Limb (tissue), 2 donors: ENCODE data around the gene RHO.
A peak's percentile ranks its signal among the peaks of the same experiment; 100 is the strongest.
"Not testable (repeated sequence)": the region's sequence is repeated elsewhere in the genome, so short reads cannot be mapped to it uniquely, and the experiment has no call there.

Experiments
- DNase-seq, 2 donors: peaks; one replicate each; pipeline ENCODE4 v3.0.0-alpha.2; 2016; ENCODE audit errors: extremely low spot score in 2 of 2

The RHO gene

DNA sequence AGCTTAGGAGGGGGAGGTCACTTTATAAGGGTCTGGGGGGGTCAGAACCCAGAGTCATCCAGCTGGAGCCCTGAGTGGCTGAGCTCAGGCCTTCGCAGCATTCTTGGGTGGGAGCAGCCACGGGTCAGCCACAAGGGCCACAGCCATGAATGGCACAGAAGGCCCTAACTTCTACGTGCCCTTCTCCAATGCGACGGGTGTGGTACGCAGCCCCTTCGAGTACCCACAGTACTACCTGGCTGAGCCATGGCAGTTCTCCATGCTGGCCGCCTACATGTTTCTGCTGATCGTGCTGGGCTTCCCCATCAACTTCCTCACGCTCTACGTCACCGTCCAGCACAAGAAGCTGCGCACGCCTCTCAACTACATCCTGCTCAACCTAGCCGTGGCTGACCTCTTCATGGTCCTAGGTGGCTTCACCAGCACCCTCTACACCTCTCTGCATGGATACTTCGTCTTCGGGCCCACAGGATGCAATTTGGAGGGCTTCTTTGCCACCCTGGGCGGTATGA is at the start of gene RHO:
Gene RHO, plus strand, starts transcription at position 51 of the 512 bp plus-strand sequence. Its CDS starts 95 bp downstream, at position 146.
- DNase-seq = no peak

DNA sequence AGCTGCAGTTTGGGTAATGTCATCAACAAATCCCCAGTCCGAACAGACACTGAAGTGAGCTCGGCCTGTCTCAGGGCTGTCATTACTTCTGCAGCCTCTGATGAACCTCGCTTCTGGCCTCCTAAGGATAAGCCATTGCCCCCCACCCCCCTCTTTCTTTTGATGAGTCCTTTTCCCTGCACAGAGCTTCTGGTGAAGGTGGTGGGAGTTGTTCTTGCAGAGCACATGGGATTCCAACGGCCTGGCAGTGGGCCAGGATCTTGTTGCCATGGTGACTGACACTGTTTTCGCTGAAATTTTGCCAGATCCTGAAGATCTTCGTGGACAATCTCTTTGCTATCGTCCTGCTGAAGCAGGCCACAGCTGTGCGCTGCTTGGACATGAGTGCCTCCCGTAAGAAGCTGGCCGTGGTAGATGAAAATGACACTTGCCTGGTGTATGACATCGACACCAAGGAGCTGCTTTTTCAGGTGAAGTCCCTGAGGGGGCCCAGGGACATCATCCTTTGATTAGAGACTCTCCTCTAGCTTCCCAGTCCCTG is 47.1 kb upstream of the RHO start:
- DNase-seq = peak in 1 of 2 donors; percentile 79

DNA sequence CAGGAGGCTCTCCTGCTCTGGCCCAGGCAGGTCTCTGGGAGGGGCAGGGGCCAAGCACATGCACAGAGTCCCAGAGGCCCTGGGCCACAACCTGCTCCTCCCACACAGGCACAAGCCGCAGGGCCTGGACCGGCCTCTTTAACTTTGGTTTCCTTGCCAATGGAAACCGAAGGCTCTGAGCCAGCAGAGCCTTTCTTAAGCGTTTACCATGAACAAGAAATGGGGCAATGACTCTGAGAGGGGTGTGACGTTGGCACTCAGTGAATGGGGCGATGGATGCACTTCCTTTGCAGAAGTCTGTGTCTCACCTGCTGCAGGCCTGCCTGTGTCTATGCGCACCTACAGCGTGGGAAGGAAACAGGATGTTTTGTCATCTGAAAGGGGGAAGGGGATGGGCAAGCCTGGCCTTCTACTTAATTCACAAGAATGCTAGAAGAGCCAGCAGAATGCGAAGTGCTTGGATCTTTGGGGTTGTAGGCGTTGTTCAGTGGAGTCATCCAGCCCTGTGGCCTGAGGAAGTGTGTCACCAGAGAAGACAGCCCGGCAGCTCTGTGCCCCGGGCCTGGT is 46.6 kb upstream of the RHO start:
- peak; percentile 30 to 60 for DNase-seq

DNA sequence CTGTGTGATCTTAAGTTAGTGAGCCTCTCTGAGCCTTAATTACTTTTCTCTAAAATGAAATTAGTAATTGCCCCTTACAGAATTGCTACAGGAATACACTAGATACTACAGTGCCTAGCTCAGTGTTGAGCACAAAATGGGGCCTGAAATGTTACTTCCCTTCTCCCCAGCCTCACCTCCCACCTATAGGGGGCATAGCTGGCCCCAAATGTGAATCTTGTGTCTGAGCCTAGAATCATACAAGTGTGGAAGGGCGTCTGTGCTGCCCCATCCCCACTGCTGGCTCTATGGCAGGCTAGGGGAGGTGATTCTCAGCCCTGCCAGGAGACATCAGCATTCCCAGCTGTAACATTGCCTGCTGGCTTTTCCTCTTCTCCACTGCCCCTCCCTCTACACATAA is 45.7 kb upstream of the RHO start:
- DNase-seq = no peak

GRCh38 chr3:129483870-129484269 is 44.6 kb upstream of the RHO start:
- no peak for DNase-seq

- not testable (repeated sequence) for DNase-seq
These were observed 43.3 kb upstream of the RHO start for GRCh38 chr3:129485146-129485545.

GRCh38 chr3:129485721-129486663 is 42.4 kb upstream of the RHO start:
- peak in 1 of 2 donors; percentile 24 for DNase-seq

GRCh38 chr3:129486664-129487035 is 41.8 kb upstream of the RHO start:
- no peak for DNase-seq

GRCh38 chr3:129487183-129487867 is 41.1 kb upstream of the RHO start:
- no peak for DNase-seq

GRCh38 chr3:129487868-129488335 is 40.5 kb upstream of the RHO start:
- DNase-seq = not testable (repeated sequence)

DNA sequence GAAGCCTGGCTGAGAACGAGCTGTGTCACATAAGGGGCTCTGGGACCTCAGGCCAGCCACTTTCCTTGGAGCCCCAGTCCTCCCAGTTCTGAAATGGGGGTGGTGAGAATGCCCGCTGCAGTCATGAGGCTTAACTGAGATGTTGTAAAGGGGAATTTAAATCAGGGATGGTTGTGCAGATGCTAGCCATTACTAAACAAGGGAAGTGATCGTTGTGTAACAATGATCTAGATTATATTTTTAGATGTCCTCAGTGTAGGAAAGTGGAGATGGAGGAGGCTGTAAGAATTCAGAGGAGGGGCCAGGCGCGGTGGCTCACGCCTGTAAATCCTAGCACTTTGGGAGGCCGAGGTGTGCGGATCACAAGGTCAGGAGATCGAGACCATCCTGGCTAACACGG is 39.2 kb upstream of the RHO start:
- DNase-seq = not testable (repeated sequence)

GRCh38 chr3:129490273-129490675 is 38.2 kb upstream of the RHO start:
- peak; percentile 82 to 85 for DNase-seq

- DNase-seq = not testable (repeated sequence)
These were observed 37.4 kb upstream of the RHO start for GRCh38 chr3:129491077-129491476.

GRCh38 chr3:129491794-129492193 is 36.6 kb upstream of the RHO start:
- no peak for DNase-seq

GRCh38 chr3:129492691-129493090 is 35.7 kb upstream of the RHO start:
- DNase-seq = no peak

- no peak for DNase-seq
These were observed 35.2 kb upstream of the RHO start for GRCh38 chr3:129493206-129493605.

DNA sequence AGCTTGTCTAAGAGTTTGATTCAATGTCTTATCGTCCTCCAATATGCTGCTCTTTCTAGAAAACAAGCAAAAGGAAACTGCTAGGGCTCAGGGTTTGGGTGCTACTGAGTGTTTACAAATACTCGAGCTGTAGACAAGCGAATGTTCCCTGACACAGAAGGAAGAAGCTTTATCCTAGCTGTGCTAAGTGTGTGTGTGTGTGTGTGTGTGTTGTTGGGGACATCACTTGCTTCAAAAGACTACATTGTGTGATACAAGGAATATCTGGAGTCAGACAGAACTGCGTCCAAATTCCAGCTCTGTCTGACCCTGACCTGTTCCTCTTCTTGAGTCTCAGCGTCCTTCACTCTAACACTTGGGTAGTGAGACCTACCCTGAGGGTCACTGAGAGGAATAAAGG is 33.9 kb upstream of the RHO start:
- not testable (repeated sequence) for DNase-seq

GRCh38 chr3:129495006-129495639 is 33.3 kb upstream of the RHO start:
- DNase-seq = not testable (repeated sequence)

GRCh38 chr3:129497876-129498275 is 30.6 kb upstream of the RHO start:
- not testable (repeated sequence) for DNase-seq

GRCh38 chr3:129498603-129499488 is 29.6 kb upstream of the RHO start:
- not testable (repeated sequence) for DNase-seq
